Lung (tissue), 12 donors: ENCODE data around the gene HDDC3. TPM values are rescaled to one million over a fixed set of nuclear protein-coding genes. Genes with fewer than 3 reads are reported as not detected.
"Not testable (repeated sequence)": the region's sequence is repeated elsewhere in the genome, so short reads cannot be mapped to it uniquely, and the experiment has no call there.

Experiments
- ATAC-seq: fragments of 200-7000 bp; cut with Tn5 transposase; one replicate; pipeline ENCODE4 v1.9.1; 2020; ENCODE audit warnings: moderate number of reproducible peaks; ENCODE audit not compliant: insufficient read depth, low FRiP score
- DNase-seq, 3 donors: peaks; one replicate each; pipeline ENCODE4 v3.0.0-alpha.2; 2013 to 2017
- H3K27ac ChIP-seq, 2 donors: one replicate each; pipeline ENCODE4 v1.5.1; 2013; ENCODE audit warnings: mild to moderate bottlenecking in 2 of 2, moderate library complexity in 2 of 2, control low read depth in 1 of 2, inconsistent platforms in 1 of 2, low read depth in 1 of 2, low read length in 1 of 2
- H3K27me3 ChIP-seq, 3 donors: one replicate each; pipeline ENCODE4 v1.5.1; 2013; ENCODE audit warnings: low read length in 2 of 3; ENCODE audit not compliant: control insufficient read depth in 3 of 3, insufficient read depth in 3 of 3
- H3K36me3 ChIP-seq, 4 donors: one replicate each; pipeline ENCODE4 v1.5.1; 2013; ENCODE audit warnings: low read length in 4 of 4, mild to moderate bottlenecking in 1 of 4, moderate library complexity in 1 of 4; ENCODE audit not compliant: control insufficient read depth in 4 of 4, insufficient read depth in 4 of 4
- H3K4me1 ChIP-seq, 5 donors: one replicate each; pipeline ENCODE4 v1.5.1; 2013; ENCODE audit warnings: low read length in 5 of 5, mild to moderate bottlenecking in 2 of 5, moderate library complexity in 1 of 5; ENCODE audit not compliant: control insufficient read depth in 5 of 5, insufficient read depth in 5 of 5
- H3K4me3 ChIP-seq: one replicate; pipeline ENCODE4 v1.5.1; 2013; ENCODE audit warnings: mild to moderate bottlenecking, control low read depth, moderate library complexity
- H3K9ac ChIP-seq, 2 donors: one replicate each; pipeline ENCODE4 v1.5.1; 2013; ENCODE audit warnings: low read length in 2 of 2, control low read depth in 1 of 2; ENCODE audit not compliant: insufficient read depth in 1 of 2
- H3K9me3 ChIP-seq, 4 donors: one replicate each; pipeline ENCODE4 v1.5.1; 2013; ENCODE audit warnings: low read length in 3 of 4, mild to moderate bottlenecking in 1 of 4, moderate library complexity in 1 of 4; ENCODE audit not compliant: control insufficient read depth in 4 of 4, insufficient read depth in 3 of 4
- CTCF ChIP-seq: IDR thresholded peaks from 2 replicates; pipeline ENCODE4 v1.5.1; 2012; ENCODE audit warnings: mild to moderate bottlenecking; ENCODE audit errors: control extremely low read depth, extremely low read depth
- WGBS, 2 donors: extraction: QIAGEN DNeasy Blood & Tissue Kit; methylation state at CpG; one replicate each; pipeline ENCODE4 v1.1.7; 2013; 5-methylcytosine and 5-hydroxymethylcytosine counted together
- polyA plus RNA-seq, 2 donors: library from polyadenylated mRNA; stranded (reverse); fragments of 200-250 nt; gene quantifications; one replicate each; pipeline ENCODE4 v1.2.1, GENCODE V29; 2013
- total RNA-seq, 2 donors: library from RNA; depleted of rRNA in 1 of 2; stranded (reverse); fragments of >200 nt in 1 of 2; gene quantifications; one replicate each; pipeline ENCODE4 v1.2.1, GENCODE V29; 2014 to 2021
- donor health status: control.
- donor health status: control.
- donor health status: Bipolar disorder and iron deficiency.
- donor health status: healthy.
- donor health status: DM: yes; HTN: yes; CAD: no.

Gene HDDC3
- total and polyA plus RNA-seq, 4 donors = 12.7 to 19.6 (median 16.5) TPM

GRCh38 chr15:90910441-90911301 is 21.7 kb downstream of the HDDC3 start:
- peaks cover 22 to 80% (median 38%) of the 10 kb centered on the region in 4 donors for H3K36me3 ChIP-seq
- H3K9me3 ChIP-seq = no peaks in the 10 kb centered on the region
- WGBS, 2 donors = 95 to 96% methylated on average over 24 of the region's 24 CpGs
- ATAC-seq (no peak), DNase-seq (no peak)
- no peak for TF ChIP-seq CTCF
- H3K4me3 ChIP-seq = no peak overlapping the region
- H3K9ac ChIP-seq = no peak overlapping the region
- H3K27ac ChIP-seq = no peak overlapping the region
- no peaks in the 10 kb centered on the region for H3K27me3 ChIP-seq
- H3K4me1 ChIP-seq = no peaks in the 10 kb centered on the region

- 94 to 97% methylated on average over 8 of the region's 8 CpGs for WGBS, 2 donors
Measured at GRCh38 chr15:90909976-90910375, 22.4 kb downstream of the HDDC3 start.

GRCh38 chr15:90909449-90909848 is 22.9 kb downstream of the HDDC3 start:
- not testable (repeated sequence) for H3K9me3 ChIP-seq, H3K27me3 ChIP-seq, H3K4me1 ChIP-seq, H3K4me3 ChIP-seq, H3K27ac ChIP-seq, ATAC-seq, H3K9ac ChIP-seq, DNase-seq
- peaks cover 28 to 80% (median 35%) of the 10 kb centered on the region in 4 donors for H3K36me3 ChIP-seq
- WGBS, 2 donors = 91 to 98% methylated on average over 9 to 11 of the region's 11 CpGs

More at GRCh38 chr15:90909976-90910375, 22.4 kb downstream of the HDDC3 start:
- peaks cover 26 to 82% (median 36%) of the 10 kb centered on the region in 4 donors for H3K36me3 ChIP-seq
- no peaks in the 10 kb centered on the region for H3K4me1 ChIP-seq
- no peaks in the 10 kb centered on the region for H3K9me3 ChIP-seq
- H3K27me3 ChIP-seq = no peaks in the 10 kb centered on the region
- no peak for DNase-seq
- ATAC-seq = no peak
- H3K27ac ChIP-seq = no peak overlapping the region
- no peak for TF ChIP-seq CTCF
- H3K4me3 ChIP-seq = no peak overlapping the region
- no peak overlapping the region for H3K9ac ChIP-seq

- peaks cover 0 to 8% (median 0%) of the 10 kb centered on the region in 5 donors for H3K4me1 ChIP-seq
- WGBS, 2 donors = 75 to 79% methylated on average over 9 of the region's 9 CpGs
- ATAC-seq = no peak
- DNase-seq = peak in 1 of 3 donors; percentile 37
- peaks cover 22 to 68% (median 34%) of the 10 kb centered on the region in 4 donors for H3K36me3 ChIP-seq
- no peaks in the 10 kb centered on the region for H3K27me3 ChIP-seq
- no peak overlapping the region for H3K27ac ChIP-seq
- TF ChIP-seq CTCF = no peak
- H3K9me3 ChIP-seq = no peaks in the 10 kb centered on the region
- no peak overlapping the region for H3K4me3 ChIP-seq
- H3K9ac ChIP-seq = no peak overlapping the region
Measured at GRCh38 chr15:90907838-90908507, 24.4 kb downstream of the HDDC3 start.
